Measurements from ENCODE around the gene GNB1. TPM values are rescaled to one million over a fixed set of nuclear protein-coding genes. Genes with fewer than 3 reads are reported as not detected.

GNB1 gene
- total RNA-seq, 1 experiment from 2014 or later: 611 TPM

- Histone ChIP-seq H3K27ac (ENCODE audit: low read depth, low read length, poor library complexity, severe bottlenecking) (no peak overlapping the region), H3K36me3 (ENCODE audit: insufficient read depth, low read length, poor library complexity, severe bottlenecking) (no peaks in the 10 kb centered on the region), H3K27me3 (replicated peaks; ENCODE audit: insufficient read depth, low read depth, low read length, poor library complexity) (no peaks in the 10 kb centered on the region), H3K4me1 (ENCODE audit: insufficient read depth, low read length, poor library complexity, severe bottlenecking) (peaks cover 13% of the 10 kb centered on the region), H3K4me3 (ENCODE audit: low read depth, low read length, poor library complexity, severe bottlenecking) (no peak overlapping the region), H3K9me3 (ENCODE audit: low read depth, low read length, poor library complexity, severe bottlenecking) (no peaks in the 10 kb centered on the region)
- BruUV-seq (replicated peaks): no TSS peak
- CTCF ChIA-PET: no interaction called here
- no peak for DNase-seq (ENCODE audit: low spot score)
- TF ChIP-seq CTCF (conservative IDR thresholded peaks at IDR 0.05; ENCODE audit: low read depth, low read length): no peak
- TF ChIP-seq EZH2 (IDR thresholded peaks at IDR 0.05; ENCODE audit: borderline replicate concordance, low read depth, low read length, poor library complexity, severe bottlenecking): no peak
- intact Hi-C loops (cut with micrococcal nuclease; ENCODE audit: unreplicated experiment): no loop called here
- POLR2A ChIA-PET (ENCODE audit: low non-redundant PET): interaction anchor here (0.5 kb wide), 1 partner anchor 393 kb away, joined by 3 read pairs; no protein-coding TSS in a partner anchor
These were observed 31.7 kb upstream of the GNB1 start for GRCh38 chr1:1922702-1922955.

- TF ChIP-seq CTCF (conservative IDR thresholded peaks at IDR 0.05; ENCODE audit: low read depth, low read length) (no peak), EZH2 (IDR thresholded peaks at IDR 0.05; ENCODE audit: borderline replicate concordance, low read depth, low read length, poor library complexity, severe bottlenecking) (no peak)
- Histone ChIP-seq H3K9me3 (ENCODE audit: low read depth, low read length, poor library complexity, severe bottlenecking) (no peaks in the 10 kb centered on the region), H3K4me3 (ENCODE audit: low read depth, low read length, poor library complexity, severe bottlenecking) (no peak overlapping the region), H3K4me1 (ENCODE audit: insufficient read depth, low read length, poor library complexity, severe bottlenecking) (peaks cover 13% of the 10 kb centered on the region), H3K36me3 (ENCODE audit: insufficient read depth, low read length, poor library complexity, severe bottlenecking) (no peaks in the 10 kb centered on the region), H3K27me3 (replicated peaks; ENCODE audit: insufficient read depth, low read depth, low read length, poor library complexity) (no peaks in the 10 kb centered on the region), H3K27ac (ENCODE audit: low read depth, low read length, poor library complexity, severe bottlenecking) (no peak overlapping the region)
- intact Hi-C loops (cut with micrococcal nuclease; ENCODE audit: unreplicated experiment): no loop called here
- no peak for DNase-seq (ENCODE audit: low spot score)
- ChIA-PET CTCF (no interaction called here), POLR2A (ENCODE audit: low non-redundant PET) (interaction anchor here (0.5 kb wide), 1 partner anchor 393 kb away, joined by 3 read pairs; no protein-coding TSS in a partner anchor)
- no TSS peak for BruUV-seq (replicated peaks)
These were observed 31.2 kb upstream of the GNB1 start for GRCh38 chr1:1921901-1922701.

- Histone ChIP-seq H3K9me3 (ENCODE audit: low read depth, low read length, poor library complexity, severe bottlenecking) (no peaks in the 10 kb centered on the region), H3K36me3 (ENCODE audit: insufficient read depth, low read length, poor library complexity, severe bottlenecking) (no peaks in the 10 kb centered on the region), H3K27ac (ENCODE audit: low read depth, low read length, poor library complexity, severe bottlenecking) (no peak overlapping the region), H3K27me3 (replicated peaks; ENCODE audit: insufficient read depth, low read depth, low read length, poor library complexity) (no peaks in the 10 kb centered on the region), H3K4me1 (ENCODE audit: insufficient read depth, low read length, poor library complexity, severe bottlenecking) (peaks cover 13% of the 10 kb centered on the region), H3K4me3 (ENCODE audit: low read depth, low read length, poor library complexity, severe bottlenecking) (no peak overlapping the region)
- intact Hi-C loops (cut with micrococcal nuclease; ENCODE audit: unreplicated experiment): no loop called here
- no TSS peak for BruUV-seq (replicated peaks)
- CTCF ChIA-PET: no interaction called here
- POLR2A ChIA-PET (ENCODE audit: low non-redundant PET): no interaction called here
- TF ChIP-seq CTCF (conservative IDR thresholded peaks at IDR 0.05; ENCODE audit: low read depth, low read length): no peak
- no peak for TF ChIP-seq EZH2 (IDR thresholded peaks at IDR 0.05; ENCODE audit: borderline replicate concordance, low read depth, low read length, poor library complexity, severe bottlenecking)
- DNase-seq (ENCODE audit: low spot score): no peak
These were observed 30.6 kb upstream of the GNB1 start for GRCh38 chr1:1921459-1921862.
